Left ventricle myocardium inferior (tissue), 1 donor: ENCODE data around the gene VTI1A. TPM values are rescaled to one million over a fixed set of nuclear protein-coding genes. Genes with fewer than 3 reads are reported as not detected.

Experiments used
- DNase-seq: peaks from one replicate; pipeline ENCODE4 v3.0.0-alpha.2; 2020
- H3K27ac ChIP-seq: fragments of 200-600 bp; replicated peaks from 2 replicates; pipeline ENCODE4 v1.8.0; 2021
- H3K27me3 ChIP-seq: fragments of 200-600 bp; 2 replicates; pipeline ENCODE4 v1.8.0; 2021; ENCODE audit warnings: low read depth
- H3K36me3 ChIP-seq: fragments of 200-600 bp; 2 replicates; pipeline ENCODE4 v1.8.0; 2021
- H3K4me1 ChIP-seq: fragments of 200-600 bp; 2 replicates; pipeline ENCODE4 v1.8.0; 2021
- H3K4me3 ChIP-seq: fragments of 200-600 bp; 2 replicates; pipeline ENCODE4 v1.8.0; 2021; ENCODE audit warnings: mild to moderate bottlenecking, moderate library complexity
- H3K9me3 ChIP-seq: fragments of 200-600 bp; replicated peaks from 2 replicates; pipeline ENCODE4 v1.8.0; 2021
- intact Hi-C: fragments of 100-400 bp; cut with micrococcal nuclease; formaldehyde crosslinking; loops from one replicate; pipeline ENCODE4 v1.11.0; 2022
- total RNA-seq: library from RNA; stranded (reverse); fragmentation: NEBNext Ultra II Directional; extraction: Animal tissue kit (Norgen Biotek cat#: 25700); gene quantifications from one replicate; pipeline ENCODE4 v1.2.1, GENCODE V29; 2021
- TF ChIP-seq, protein P1 (sequence below): fragments of 200-600 bp; IDR thresholded peaks from 2 replicates; pipeline ENCODE4 v1.8.0; 2021; ENCODE audit warnings: antibody characterized with exemption, mild to moderate bottlenecking, borderline replicate concordance
- donor health status: DM: no; HTN: yes; CAD: no; lungs with severe emphysema.

VTI1A gene
- total RNA-seq, 1 donor from 2014 or later: 20.5 TPM

DNA sequence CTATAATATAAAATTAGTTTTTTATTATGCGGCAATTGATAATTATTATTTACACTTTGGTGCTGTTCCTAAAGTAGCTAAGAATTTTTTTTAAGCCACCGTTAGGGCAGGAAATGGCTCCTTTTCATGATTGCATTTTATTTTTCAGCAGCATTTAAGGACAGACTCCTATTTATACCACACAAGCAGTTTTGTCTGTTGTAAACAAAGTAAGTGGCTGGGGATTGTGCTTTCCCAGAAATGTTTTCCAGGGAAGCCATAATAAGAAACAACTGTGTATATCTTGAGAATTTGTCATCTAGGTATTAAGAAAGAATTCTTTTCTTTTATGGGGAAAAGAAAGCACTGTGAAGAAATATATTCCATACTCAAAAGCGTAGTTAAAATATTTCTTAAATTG lies 232.0 kb downstream of the VTI1A start:
- intact Hi-C loops: no loop called here

DNA sequence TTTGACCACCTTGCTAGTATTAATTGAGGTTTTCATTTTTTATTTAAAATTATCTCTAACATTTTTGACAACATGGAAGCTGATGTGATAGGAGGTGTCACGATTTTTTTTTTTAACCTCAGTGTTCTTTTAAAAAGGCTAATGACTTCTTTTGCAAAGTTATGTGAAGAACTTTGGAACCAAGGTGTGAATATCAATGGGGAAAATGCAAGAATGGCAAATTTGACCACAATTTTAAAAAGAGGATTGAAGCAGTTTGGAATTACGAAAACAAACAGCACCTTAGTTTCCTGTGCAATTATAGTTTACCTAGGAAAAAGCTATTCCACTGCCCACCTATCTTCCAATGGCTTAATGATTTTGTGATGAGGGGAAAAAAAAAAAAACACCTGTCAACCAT lies 232.4 kb downstream of the VTI1A start:
- no peaks in the 10 kb centered on the region for H3K9me3 ChIP-seq
- TF ChIP-seq, protein P1, sequence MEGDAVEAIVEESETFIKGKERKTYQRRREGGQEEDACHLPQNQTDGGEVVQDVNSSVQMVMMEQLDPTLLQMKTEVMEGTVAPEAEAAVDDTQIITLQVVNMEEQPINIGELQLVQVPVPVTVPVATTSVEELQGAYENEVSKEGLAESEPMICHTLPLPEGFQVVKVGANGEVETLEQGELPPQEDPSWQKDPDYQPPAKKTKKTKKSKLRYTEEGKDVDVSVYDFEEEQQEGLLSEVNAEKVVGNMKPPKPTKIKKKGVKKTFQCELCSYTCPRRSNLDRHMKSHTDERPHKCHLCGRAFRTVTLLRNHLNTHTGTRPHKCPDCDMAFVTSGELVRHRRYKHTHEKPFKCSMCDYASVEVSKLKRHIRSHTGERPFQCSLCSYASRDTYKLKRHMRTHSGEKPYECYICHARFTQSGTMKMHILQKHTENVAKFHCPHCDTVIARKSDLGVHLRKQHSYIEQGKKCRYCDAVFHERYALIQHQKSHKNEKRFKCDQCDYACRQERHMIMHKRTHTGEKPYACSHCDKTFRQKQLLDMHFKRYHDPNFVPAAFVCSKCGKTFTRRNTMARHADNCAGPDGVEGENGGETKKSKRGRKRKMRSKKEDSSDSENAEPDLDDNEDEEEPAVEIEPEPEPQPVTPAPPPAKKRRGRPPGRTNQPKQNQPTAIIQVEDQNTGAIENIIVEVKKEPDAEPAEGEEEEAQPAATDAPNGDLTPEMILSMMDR: no peak
- no peaks in the 10 kb centered on the region for H3K27me3 ChIP-seq
- H3K4me3 ChIP-seq: no peak overlapping the region
- intact Hi-C loops: no loop called here
- H3K36me3 ChIP-seq: no peaks in the 10 kb centered on the region
- H3K4me1 ChIP-seq: no peaks in the 10 kb centered on the region
- DNase-seq: no peak
- no peak overlapping the region for H3K27ac ChIP-seq

More for the DNA sequence above, 232.0 kb downstream of the VTI1A start:
- Histone ChIP-seq H3K9me3 (no peaks in the 10 kb centered on the region), H3K36me3 (no peaks in the 10 kb centered on the region), H3K4me1 (no peaks in the 10 kb centered on the region), H3K27me3 (no peaks in the 10 kb centered on the region), H3K4me3 (no peak overlapping the region), H3K27ac (no peak overlapping the region)
- no peak for DNase-seq
- TF ChIP-seq, protein P1: no peak

DNA sequence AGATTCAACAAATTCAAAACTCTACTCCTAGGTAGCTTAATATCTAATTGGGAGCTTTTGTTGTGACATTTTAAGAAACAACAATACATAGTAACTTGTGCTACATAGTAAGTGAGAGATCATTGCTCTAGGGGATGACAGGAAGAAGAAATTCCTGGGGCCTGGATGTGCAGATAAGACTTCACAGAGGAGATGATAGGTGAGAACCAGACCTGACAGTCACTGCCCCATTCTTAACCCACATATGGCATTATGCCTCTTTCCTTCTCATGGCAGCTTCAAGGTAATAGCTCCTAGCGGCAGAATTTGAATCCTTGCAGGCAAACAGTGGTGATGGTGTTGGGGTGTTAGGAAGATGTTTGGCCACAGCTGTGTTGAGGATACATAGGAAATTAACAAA lies 233.6 kb downstream of the VTI1A start:
- H3K36me3 ChIP-seq: no peaks in the 10 kb centered on the region
- no peaks in the 10 kb centered on the region for H3K27me3 ChIP-seq
- H3K9me3 ChIP-seq: no peaks in the 10 kb centered on the region
- TF ChIP-seq, protein P1: no peak
- H3K4me3 ChIP-seq: no peak overlapping the region
- intact Hi-C loops: no loop called here
- H3K27ac ChIP-seq: no peak overlapping the region
- DNase-seq: no peak
- no peaks in the 10 kb centered on the region for H3K4me1 ChIP-seq

DNA sequence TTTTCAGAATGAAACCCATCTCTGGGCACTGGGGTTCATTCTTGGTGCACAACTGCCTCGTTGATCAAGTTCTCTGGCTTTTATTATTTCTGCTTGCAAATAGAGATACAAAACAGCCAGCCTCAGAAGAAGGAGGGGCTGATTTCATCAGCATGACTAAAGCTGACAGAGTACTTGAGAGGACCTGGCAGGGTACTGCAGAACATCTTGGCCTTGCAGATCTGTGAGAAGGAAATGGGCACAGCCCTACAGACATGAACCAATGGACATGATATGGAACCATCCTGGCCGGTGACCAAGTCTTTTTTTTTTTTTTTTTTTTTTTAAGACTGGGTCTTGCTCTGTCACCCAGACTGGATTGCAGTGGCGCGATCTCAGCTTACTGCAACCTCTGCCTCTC lies 240.6 kb downstream of the VTI1A start:
- Histone ChIP-seq H3K27me3 (no peaks in the 10 kb centered on the region), H3K4me1 (no peaks in the 10 kb centered on the region), H3K27ac (no peak overlapping the region), H3K9me3 (no peaks in the 10 kb centered on the region), H3K36me3 (no peaks in the 10 kb centered on the region), H3K4me3 (no peak overlapping the region)
- TF ChIP-seq, protein P1: no peak
- intact Hi-C loops: no loop called here
- DNase-seq: no peak

DNA sequence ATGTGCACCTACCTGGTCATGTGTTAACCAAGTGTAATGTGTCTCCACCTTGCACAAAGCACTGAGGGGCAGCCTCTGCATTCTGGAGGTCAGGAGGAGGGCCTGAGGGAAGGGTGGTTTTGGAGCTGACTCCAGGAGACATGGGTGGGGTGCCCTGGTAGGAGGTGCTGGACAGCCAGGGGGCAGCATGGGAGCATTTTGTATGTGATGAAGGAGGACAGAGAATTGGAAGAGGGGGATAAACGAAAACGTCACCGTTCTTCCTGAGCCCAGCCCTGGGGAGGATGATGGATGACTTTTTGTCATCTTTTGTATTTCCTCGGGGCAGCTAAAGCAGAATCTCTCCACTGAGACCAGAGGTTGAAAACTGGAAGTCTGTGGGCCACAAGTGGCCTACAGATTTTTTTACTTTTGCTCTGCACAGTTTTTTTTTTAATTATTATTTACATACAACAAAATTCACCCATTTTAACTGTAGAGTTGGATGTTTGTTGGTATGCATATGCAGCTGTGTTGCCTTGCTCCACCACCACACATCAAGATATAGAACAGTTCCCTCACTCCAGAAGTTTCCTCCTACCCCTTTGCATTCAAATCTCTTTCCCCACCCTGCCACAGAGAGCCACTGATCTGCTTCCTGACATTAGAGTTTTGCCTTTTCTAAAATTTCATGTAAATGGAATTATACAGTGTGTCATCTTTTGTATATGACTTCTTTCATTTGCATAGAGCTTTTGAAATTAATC lies 242.5 kb downstream of the VTI1A start:
- no peaks in the 10 kb centered on the region for H3K27me3 ChIP-seq
- TF ChIP-seq, protein P1: peak; percentile 56
- H3K27ac ChIP-seq: no peak overlapping the region
- intact Hi-C loops: no loop called here
- H3K9me3 ChIP-seq: no peaks in the 10 kb centered on the region
- DNase-seq: peak; percentile 22
- no peak overlapping the region for H3K4me3 ChIP-seq
- H3K4me1 ChIP-seq: no peaks in the 10 kb centered on the region
- H3K36me3 ChIP-seq: no peaks in the 10 kb centered on the region
